Muscle of leg (tissue), 11 donors: Measurements from ENCODE around the gene PC. TPM values are rescaled to one million over a fixed set of nuclear protein-coding genes. Genes with fewer than 3 reads are reported as not detected.

Source experiments
- DNase-seq: peaks from one replicate; pipeline ENCODE4 v3.0.0; 2013
- H3K27ac ChIP-seq: one replicate; pipeline ENCODE4 v1.5.1; 2013; ENCODE audit warnings: mild to moderate bottlenecking, low read length, control low read depth
- H3K27me3 ChIP-seq: one replicate; pipeline ENCODE4 v1.6.1; 2013; ENCODE audit warnings: low read length; ENCODE audit not compliant: control insufficient read depth, insufficient read depth
- H3K36me3 ChIP-seq: one replicate; pipeline ENCODE4 v1.6.1; 2013; ENCODE audit warnings: low read length; ENCODE audit not compliant: control insufficient read depth, insufficient read depth
- H3K4me1 ChIP-seq: one replicate; pipeline ENCODE4 v1.6.1; 2013; ENCODE audit warnings: low read length; ENCODE audit not compliant: control insufficient read depth, insufficient read depth
- H3K4me3 ChIP-seq: one replicate; pipeline ENCODE4 v1.5.1; 2013; ENCODE audit warnings: low read length, control low read depth
- H3K9me3 ChIP-seq: replicated peaks from 2 replicates; pipeline ENCODE4 v1.6.1; 2013; ENCODE audit warnings: low read depth, low read length; ENCODE audit not compliant: control insufficient read depth
- WGBS: methylation state at CpG from one replicate; pipeline ENCODE4 v1.1.5; 2013; ENCODE audit warnings: missing lambda C conversion rate; ENCODE audit not compliant: insufficient coverage; 5-methylcytosine and 5-hydroxymethylcytosine counted together
- polyA plus RNA-seq, 8 donors: library from polyadenylated mRNA; unstranded; fragments of 120-200 nt; gene quantifications; one replicate each; pipeline versions ENCODE4 v1.2.1 to v1.2.3, GENCODE V29; 2013; ENCODE audit warnings: inconsistent platforms in 1 of 8, low replicate concordance in 1 of 8; ENCODE audit not compliant: insufficient read length in 8 of 8, insufficient read depth in 1 of 8
- total RNA-seq: library from RNA; stranded (reverse); fragments of 120-200 nt; gene quantifications from one replicate; pipeline ENCODE4 v1.2.4, GENCODE V29; 2013

PC gene
- total and polyA plus RNA-seq, 9 donors: 10.0 to 30.9 (median 18.8) TPM

DNA sequence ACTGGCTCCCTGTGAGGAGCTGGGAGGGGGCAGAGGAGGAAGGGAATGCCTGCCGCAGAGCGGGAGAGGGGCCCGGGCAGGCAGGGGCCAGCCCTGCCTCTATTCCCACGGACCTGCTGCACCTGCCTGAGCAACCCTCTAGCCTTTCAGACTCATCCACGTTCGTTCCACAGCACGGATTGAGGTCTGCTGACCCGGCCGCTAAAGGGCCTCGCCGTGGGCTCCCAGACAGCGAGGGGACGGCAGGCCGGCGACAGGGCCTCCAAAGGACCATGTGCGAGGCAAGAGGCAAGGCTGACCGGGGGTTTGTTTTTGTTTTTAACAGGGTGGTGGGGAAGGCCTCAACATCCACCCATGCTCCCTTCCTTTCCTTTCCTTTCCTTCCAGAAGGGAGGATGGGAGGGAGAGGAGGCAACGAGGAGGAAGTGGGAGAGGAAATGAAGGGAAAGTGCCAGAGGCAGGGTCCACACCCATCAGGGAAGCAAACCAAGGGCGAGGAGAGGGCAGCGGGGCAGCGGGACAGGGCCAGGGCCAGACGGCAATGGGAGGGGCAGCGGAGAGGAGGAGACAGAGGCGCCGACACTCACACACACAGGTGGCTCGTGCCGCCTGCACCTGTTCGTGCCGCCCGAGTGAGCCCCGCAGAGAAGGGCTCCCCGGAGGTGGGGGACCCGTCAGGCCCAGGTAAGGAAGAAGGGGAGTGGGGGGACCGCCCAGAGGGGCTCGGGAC, 93.8 kb downstream of the PC start:
- no peaks in the 10 kb centered on the region for H3K9me3 ChIP-seq
- peaks cover 54% of the 10 kb centered on the region for H3K4me1 ChIP-seq
- no peak for DNase-seq
- H3K27ac ChIP-seq: peak overlapping the region; percentile 25
- 80% methylated on average over 6 of the region's 35 CpGs for WGBS
- peaks cover 19% of the 10 kb centered on the region for H3K36me3 ChIP-seq
- H3K4me3 ChIP-seq: peak overlapping the region; percentile 14
- no peaks in the 10 kb centered on the region for H3K27me3 ChIP-seq

DNA sequence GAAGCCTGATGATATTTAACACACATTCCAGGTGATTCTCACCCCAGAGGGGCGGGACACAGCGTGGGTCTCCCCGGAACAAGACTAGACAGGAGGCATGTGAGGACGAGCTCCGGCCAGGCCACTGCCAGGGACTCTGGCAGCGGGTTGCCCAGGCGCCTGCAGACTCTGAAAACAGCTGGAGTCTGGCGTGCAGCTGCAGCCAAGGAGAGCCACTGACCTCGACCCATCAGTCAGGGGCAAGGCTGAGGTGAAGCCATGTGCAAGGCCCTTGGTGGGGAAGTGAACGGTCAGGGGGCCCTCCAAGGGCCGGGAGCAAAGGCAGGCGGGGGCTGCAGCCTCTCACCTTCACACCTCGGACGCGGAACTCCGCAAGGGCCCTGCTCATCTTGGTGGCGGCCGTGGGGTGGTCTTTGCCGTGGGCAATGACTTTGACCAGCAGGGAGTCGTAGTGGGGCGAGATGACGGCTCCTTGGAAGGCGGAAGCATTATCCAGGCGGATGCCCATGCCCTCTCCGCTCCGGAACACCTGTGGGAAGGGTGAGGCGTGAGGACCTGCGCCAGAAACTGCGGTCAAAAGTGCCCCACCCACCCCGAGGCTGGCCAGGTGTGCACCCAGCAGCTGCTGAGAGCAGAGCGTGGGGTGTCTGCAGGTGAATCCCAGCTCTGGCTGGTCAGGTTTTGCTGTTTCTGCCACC, 94.6 kb downstream of the PC start:
- DNase-seq: no peak
- Histone ChIP-seq H3K27me3 (no peaks in the 10 kb centered on the region), H3K4me3 (no peak overlapping the region), H3K36me3 (peaks cover 22% of the 10 kb centered on the region), H3K27ac (no peak overlapping the region), H3K4me1 (peaks cover 55% of the 10 kb centered on the region), H3K9me3 (no peaks in the 10 kb centered on the region)
- 88% methylated on average over 30 of the region's 31 CpGs for WGBS

DNA sequence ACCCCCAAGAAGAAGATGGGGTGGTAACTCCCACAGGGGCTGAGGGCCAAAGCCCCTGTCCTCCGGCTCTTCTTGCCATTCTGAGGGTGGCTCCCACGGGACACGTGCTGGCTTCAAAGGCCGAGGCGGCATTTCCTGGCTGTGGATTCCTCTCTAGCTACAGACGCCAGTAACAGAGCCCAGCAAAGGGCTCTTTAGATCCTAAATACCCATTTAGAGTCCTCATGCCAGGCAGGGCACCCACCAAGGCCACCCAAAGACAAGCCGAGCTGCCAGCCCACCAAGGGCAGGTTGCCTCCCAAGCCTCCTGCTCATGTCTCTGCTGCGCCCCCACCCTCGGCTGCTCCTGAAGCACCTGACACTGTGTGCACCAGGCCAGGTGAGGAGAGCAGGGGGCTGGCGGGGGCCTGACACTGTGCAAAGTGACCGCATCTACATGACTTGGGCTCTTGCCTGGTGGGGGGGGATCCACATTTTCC, 95.6 kb downstream of the PC start:
- 86% methylated on average over 10 of the region's 11 CpGs for WGBS
- H3K4me1 ChIP-seq: peaks cover 50% of the 10 kb centered on the region
- H3K27me3 ChIP-seq: no peaks in the 10 kb centered on the region
- no peak overlapping the region for H3K27ac ChIP-seq
- H3K4me3 ChIP-seq: no peak overlapping the region
- no peaks in the 10 kb centered on the region for H3K9me3 ChIP-seq
- DNase-seq: no peak
- peaks cover 28% of the 10 kb centered on the region for H3K36me3 ChIP-seq

DNA sequence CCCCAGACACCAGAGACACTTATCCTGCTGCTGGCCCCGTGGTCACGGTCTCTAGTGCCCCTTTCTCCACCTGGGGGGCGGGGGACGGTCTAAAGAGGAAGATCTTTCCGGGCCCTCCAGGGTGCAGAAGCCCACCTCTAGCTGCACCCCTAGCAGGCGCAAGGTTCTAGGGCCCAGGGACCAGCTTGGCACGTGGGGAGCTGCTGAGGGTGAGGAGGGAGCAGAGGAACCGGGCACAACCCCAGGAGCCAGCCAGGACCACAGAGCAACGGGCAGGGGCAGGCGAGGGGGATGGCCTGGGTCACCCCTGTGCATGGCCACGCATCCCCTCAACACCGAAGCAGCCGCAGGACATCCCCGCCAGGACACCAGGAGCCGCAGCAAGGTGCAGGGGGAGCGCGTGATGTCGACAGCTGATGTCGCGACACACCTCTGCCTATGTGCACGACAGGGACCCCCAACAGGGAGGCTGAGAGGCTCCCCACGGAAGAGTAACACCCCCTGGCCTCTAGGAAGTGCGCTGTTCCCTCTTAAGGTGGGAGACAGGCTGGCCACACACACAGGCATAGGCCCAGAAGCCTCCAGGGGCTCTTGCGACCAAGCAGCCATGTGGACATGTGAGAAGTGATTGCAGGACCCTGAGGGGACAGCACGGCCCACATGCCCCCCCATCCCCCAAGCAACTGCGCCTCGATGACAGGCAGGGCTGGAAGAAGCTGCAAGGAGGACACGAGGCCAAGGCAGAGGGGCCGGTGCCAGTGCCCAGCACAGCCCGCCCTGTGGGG, 96.2 kb downstream of the PC start:
- H3K4me1 ChIP-seq: peaks cover 47% of the 10 kb centered on the region
- DNase-seq: no peak
- H3K4me3 ChIP-seq: no peak overlapping the region
- no peaks in the 10 kb centered on the region for H3K27me3 ChIP-seq
- H3K27ac ChIP-seq: no peak overlapping the region
- WGBS: 87% methylated on average over 22 of the region's 30 CpGs
- H3K9me3 ChIP-seq: no peaks in the 10 kb centered on the region
- peaks cover 28% of the 10 kb centered on the region for H3K36me3 ChIP-seq

DNA sequence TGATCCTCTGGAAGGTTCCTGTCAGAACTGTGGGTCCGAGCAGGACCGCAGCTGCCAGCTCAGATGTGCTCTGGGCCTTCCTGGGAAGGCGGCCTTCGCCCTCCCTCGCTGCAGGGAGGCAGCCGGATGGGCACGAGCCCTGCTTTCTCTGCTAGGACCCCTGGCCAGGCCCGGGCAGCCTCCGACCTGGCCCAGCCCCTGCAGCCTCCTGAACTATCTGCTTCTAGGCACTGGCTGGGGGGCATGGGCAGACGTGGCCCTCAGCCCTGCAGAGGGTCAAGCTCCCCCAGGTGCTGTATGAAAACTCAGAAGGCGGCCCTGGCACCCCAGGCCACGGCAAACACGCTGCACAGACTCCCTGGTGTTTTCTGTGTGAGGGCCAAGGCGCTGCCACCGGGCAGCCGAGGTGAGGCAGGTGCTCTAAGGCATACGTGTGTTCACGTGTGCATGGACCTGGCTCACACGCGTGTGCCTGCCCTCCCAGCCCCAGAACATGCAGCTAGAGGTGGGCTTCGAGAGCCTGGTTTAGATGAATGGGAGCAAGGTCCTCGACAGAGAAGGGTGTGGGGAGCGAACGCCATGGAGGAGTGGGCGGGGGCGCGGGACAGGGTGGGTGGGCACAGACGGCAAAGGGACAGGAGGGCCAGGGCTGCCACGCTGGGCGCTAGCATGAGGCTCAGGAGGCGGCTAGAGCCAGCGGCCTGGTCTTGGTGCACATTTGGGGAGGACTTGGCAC, 97.0 kb downstream of the PC start:
- Histone ChIP-seq H3K27ac (no peak overlapping the region), H3K36me3 (peaks cover 28% of the 10 kb centered on the region), H3K4me1 (peaks cover 39% of the 10 kb centered on the region), H3K27me3 (no peaks in the 10 kb centered on the region), H3K4me3 (no peak overlapping the region), H3K9me3 (no peaks in the 10 kb centered on the region)
- 83% methylated on average over 28 of the region's 32 CpGs for WGBS
- no peak for DNase-seq

DNA sequence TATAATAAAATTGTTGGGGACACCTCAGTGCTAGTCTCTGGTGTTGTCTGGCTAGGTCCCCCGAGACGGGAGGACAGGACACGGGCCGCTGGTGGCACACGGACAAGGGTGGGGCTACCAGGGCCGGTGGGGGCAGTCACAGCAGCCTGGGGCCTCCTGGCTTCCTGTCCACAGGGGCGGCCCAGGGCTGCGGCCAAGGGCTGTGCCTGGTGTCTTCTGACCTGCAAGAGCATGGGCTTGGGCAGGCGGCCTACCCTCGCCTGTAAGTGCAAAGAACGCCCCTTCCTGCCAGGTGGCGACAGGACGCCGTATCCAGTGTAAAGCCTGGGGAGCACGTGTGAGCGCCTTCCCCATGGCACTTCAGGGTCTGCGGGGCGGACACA, 97.7 kb downstream of the PC start:
- 68% methylated on average over 18 of the region's 18 CpGs for WGBS
- H3K4me3 ChIP-seq: no peak overlapping the region
- DNase-seq: no peak
- peaks cover 28% of the 10 kb centered on the region for H3K36me3 ChIP-seq
- H3K4me1 ChIP-seq: peaks cover 37% of the 10 kb centered on the region
- H3K27ac ChIP-seq: no peak overlapping the region
- no peaks in the 10 kb centered on the region for H3K27me3 ChIP-seq
- no peaks in the 10 kb centered on the region for H3K9me3 ChIP-seq

DNA sequence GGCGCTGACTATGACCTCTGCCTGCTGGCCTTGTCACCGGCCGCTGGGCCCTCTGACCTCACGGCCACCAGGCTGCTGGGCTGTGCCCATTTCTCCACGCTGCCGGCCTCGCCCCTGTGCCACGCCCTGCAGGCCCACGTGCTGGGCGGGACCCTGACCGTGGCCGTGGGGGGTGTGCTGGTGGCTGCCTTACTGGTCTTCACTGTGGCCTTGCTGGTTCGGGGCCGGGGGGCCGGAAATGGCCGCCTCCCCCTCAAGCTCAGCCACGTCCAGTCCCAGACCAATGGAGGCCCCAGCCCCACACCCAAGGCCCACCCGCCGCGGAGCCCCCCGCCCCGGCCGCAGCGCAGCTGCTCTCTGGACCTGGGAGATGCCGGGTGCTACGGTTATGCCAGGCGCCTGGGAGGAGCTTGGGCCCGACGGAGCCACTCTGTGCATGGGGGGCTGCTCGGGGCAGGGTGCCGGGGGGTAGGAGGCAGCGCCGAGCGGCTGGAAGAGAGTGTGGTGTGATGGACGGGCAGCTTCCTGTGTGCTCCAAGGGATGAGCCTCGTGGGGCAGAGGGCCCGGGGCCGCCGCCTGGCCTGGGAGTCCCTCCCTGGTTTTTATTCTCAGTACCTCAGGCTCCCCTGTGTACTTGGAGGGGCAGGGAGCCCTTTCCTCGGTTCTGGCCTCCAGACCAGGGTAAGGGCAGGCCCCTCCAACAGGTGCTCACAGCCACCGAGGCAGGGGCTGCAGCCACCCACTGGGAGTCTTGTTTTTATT, 98.3 kb downstream of the PC start:
- Histone ChIP-seq H3K36me3 (peaks cover 28% of the 10 kb centered on the region), H3K27ac (no peak overlapping the region), H3K4me1 (peaks cover 37% of the 10 kb centered on the region), H3K4me3 (no peak overlapping the region), H3K9me3 (no peaks in the 10 kb centered on the region), H3K27me3 (no peaks in the 10 kb centered on the region)
- 78% methylated on average over 26 of the region's 41 CpGs for WGBS
- no peak for DNase-seq

DNA sequence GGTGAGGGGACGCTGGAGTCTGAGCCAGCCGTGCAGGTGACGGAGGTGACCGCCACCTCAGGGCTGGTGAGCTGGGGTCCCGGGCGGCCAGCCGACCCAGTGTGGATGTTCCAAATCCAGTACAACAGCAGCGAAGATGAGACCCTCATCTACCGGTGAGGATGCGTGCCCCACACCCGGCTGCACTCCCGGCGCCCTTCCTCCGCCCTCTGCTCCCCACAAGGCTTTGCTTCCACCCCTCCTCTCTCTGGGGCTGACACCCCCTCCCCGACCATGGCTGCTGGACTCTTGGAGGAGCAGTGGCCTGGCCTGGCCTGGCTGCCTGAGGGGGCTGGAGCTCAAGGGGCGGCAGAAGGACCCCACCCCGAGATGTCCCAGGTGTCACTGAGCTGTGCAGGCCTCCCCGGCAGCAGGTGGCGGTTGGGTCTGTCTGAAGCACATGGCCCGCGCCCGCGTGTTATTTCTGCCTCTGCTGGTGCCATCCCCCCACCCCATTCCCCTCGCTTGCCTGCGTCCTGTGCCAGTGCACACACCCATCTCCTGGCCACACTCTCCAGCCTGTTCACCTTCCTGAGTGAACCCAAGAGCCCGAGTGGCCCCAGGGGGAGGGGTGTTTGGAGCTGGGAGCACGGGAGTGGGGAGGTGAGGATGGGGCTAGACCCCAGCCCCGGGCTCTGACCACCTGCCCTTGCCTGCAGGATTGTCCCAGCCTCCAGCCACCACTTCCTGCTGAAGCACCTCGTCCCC, 99.1 kb downstream of the PC start:
- H3K4me3 ChIP-seq: no peak overlapping the region
- H3K4me1 ChIP-seq: peaks cover 32% of the 10 kb centered on the region
- no peaks in the 10 kb centered on the region for H3K9me3 ChIP-seq
- WGBS: 85% methylated on average over 22 of the region's 29 CpGs
- no peak for DNase-seq
- no peaks in the 10 kb centered on the region for H3K27me3 ChIP-seq
- no peak overlapping the region for H3K27ac ChIP-seq
- peaks cover 28% of the 10 kb centered on the region for H3K36me3 ChIP-seq
